Osteocyte (in vitro differentiated cells): ENCODE measurements around the gene TMEM174. TPM values are rescaled to one million over a fixed set of nuclear protein-coding genes. Genes with fewer than 3 reads are reported as not detected.

Experiments
- DNase-seq: peaks from one replicate; pipeline ENCODE4 v3.0.0; 2021; ENCODE audit warnings: mixed read lengths; ENCODE audit not compliant: unreplicated experiment; ENCODE audit errors: extremely low spot score
- H3K27ac Mint-ChIP-seq: one replicate; pipeline ENCODE4 v1.8.0; 2021; ENCODE audit warnings: mild to moderate bottlenecking, mixed read lengths; ENCODE audit not compliant: unreplicated experiment
- H3K27me3 Mint-ChIP-seq: one replicate; pipeline ENCODE4 v1.8.0; 2021; ENCODE audit warnings: mixed read lengths; ENCODE audit not compliant: unreplicated experiment
- H3K36me3 Mint-ChIP-seq: one replicate; pipeline ENCODE4 v1.8.0; 2021; ENCODE audit warnings: mixed read lengths; ENCODE audit not compliant: unreplicated experiment
- H3K4me1 Mint-ChIP-seq: one replicate; pipeline ENCODE4 v1.8.0; 2021; ENCODE audit warnings: mixed read lengths; ENCODE audit not compliant: unreplicated experiment
- H3K4me3 Mint-ChIP-seq: one replicate; pipeline ENCODE4 v1.8.0; 2021; ENCODE audit warnings: mild to moderate bottlenecking, moderate library complexity, mixed read lengths; ENCODE audit not compliant: unreplicated experiment
- H3K9me3 Mint-ChIP-seq: one replicate; pipeline ENCODE4 v1.8.0; 2021; ENCODE audit warnings: mixed read lengths; ENCODE audit not compliant: unreplicated experiment
- long read RNA-seq: library from polyadenylated mRNA; unstranded; transcript quantifications from one replicate; pipeline ENCODE4 v2.0.0, GENCODE V29; 2021
- total RNA-seq: library from RNA; stranded (reverse); gene quantifications from 2 replicates; pipeline ENCODE4 v1.2.1, GENCODE V29; 2021
- TF ChIP-seq, protein P1 (sequence below): fragments of 200-600 bp; sonication (generic); IDR thresholded peaks from 2 replicates; pipeline ENCODE4 v1.5.0; 2021; ENCODE audit warnings: antibody characterized with exemption, mild to moderate bottlenecking, moderate library complexity

The TMEM174 gene, protein sequence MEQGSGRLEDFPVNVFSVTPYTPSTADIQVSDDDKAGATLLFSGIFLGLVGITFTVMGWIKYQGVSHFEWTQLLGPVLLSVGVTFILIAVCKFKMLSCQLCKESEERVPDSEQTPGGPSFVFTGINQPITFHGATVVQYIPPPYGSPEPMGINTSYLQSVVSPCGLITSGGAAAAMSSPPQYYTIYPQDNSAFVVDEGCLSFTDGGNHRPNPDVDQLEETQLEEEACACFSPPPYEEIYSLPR
- not detected in 2 replicates for total RNA-seq
- long read RNA-seq: 0 reads

DNA sequence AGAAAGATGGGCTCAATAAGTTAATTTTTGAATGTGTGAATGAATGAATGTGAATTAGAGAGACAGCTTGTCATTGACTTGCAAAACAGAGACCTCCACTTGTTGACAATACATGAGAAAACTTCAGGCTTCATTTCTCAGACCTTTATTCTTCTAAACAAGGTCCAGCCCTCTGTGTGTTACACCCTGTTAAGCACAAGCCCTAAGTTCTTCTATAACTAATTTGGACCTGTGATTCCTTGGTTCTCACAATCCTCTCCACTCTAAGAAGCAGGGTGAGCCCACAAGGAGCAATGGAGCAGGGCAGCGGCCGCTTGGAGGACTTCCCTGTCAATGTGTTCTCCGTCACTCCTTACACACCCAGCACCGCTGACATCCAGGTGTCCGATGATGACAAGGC lies at the start of gene TMEM174:
TMEM174 (plus strand) TSS at position 243 of the 400 bp plus-strand sequence; CDS start at position 294, 51 bp downstream.
- H3K4me1 Mint-ChIP-seq: peaks cover 25% of the 10 kb centered on the region
- H3K36me3 Mint-ChIP-seq: peaks cover 4% of the 10 kb centered on the region
- DNase-seq: no peak
- H3K27me3 Mint-ChIP-seq: no peaks in the 10 kb centered on the region
- no peak within 1 kb of the TSS for H3K27ac Mint-ChIP-seq
- H3K4me3 Mint-ChIP-seq: no peak within 1 kb of the TSS
- TF ChIP-seq, protein P1, sequence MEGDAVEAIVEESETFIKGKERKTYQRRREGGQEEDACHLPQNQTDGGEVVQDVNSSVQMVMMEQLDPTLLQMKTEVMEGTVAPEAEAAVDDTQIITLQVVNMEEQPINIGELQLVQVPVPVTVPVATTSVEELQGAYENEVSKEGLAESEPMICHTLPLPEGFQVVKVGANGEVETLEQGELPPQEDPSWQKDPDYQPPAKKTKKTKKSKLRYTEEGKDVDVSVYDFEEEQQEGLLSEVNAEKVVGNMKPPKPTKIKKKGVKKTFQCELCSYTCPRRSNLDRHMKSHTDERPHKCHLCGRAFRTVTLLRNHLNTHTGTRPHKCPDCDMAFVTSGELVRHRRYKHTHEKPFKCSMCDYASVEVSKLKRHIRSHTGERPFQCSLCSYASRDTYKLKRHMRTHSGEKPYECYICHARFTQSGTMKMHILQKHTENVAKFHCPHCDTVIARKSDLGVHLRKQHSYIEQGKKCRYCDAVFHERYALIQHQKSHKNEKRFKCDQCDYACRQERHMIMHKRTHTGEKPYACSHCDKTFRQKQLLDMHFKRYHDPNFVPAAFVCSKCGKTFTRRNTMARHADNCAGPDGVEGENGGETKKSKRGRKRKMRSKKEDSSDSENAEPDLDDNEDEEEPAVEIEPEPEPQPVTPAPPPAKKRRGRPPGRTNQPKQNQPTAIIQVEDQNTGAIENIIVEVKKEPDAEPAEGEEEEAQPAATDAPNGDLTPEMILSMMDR: no peak
- peaks cover 6% of the 10 kb centered on the region for H3K9me3 Mint-ChIP-seq

DNA sequence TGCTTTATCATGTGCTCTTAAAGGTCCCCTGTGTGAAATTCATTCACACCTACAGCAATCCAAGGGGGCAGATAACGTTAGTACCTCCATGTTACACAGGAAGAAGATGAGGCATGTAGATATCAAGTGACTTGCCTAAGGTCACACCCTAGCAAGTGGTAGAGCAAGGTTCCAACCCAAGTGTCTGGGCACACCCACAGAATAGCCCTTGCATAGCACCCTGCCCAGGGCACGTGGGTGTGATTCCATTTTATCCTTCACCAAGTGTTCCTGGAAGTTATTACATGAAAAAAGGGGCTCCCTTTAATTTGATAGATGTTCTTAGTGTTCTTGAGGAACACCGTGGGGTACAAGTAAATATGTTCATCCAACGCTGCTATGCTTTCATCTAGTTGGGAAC lies 47.7 kb upstream of the TMEM174 start:
- H3K27ac Mint-ChIP-seq: no peak overlapping the region
- H3K27me3 Mint-ChIP-seq: no peaks in the 10 kb centered on the region
- peaks cover 52% of the 10 kb centered on the region for H3K36me3 Mint-ChIP-seq
- TF ChIP-seq, protein P1: no peak
- no peak overlapping the region for H3K4me3 Mint-ChIP-seq
- peak; percentile 36 for DNase-seq
- no peaks in the 10 kb centered on the region for H3K9me3 Mint-ChIP-seq
- peaks cover 45% of the 10 kb centered on the region for H3K4me1 Mint-ChIP-seq

DNA sequence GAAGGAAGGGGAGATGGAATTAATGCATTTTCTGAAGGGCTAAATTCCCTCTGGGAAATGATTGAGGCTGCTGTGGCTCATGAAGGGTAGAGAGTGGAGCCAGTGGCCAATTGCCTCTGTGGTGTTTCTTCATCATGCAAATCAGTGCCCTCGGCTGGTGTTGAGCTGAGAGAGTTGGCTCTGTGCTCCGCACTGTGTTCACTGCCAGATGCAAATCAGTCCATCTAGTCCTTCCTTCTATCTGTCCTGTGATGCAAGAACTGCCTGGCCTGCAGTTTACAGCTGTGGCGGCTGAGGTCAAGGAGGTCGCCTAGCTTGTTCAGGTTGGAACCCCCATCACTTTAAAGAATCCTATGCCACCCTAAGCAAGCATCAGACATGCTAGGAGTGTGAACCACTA lies 46.6 kb upstream of the TMEM174 start:
- H3K27me3 Mint-ChIP-seq: no peaks in the 10 kb centered on the region
- TF ChIP-seq, protein P1: no peak
- peak; percentile 49 for DNase-seq
- H3K36me3 Mint-ChIP-seq: peaks cover 59% of the 10 kb centered on the region
- no peaks in the 10 kb centered on the region for H3K9me3 Mint-ChIP-seq
- no peak overlapping the region for H3K4me3 Mint-ChIP-seq
- H3K27ac Mint-ChIP-seq: no peak overlapping the region
- H3K4me1 Mint-ChIP-seq: peaks cover 38% of the 10 kb centered on the region

DNA sequence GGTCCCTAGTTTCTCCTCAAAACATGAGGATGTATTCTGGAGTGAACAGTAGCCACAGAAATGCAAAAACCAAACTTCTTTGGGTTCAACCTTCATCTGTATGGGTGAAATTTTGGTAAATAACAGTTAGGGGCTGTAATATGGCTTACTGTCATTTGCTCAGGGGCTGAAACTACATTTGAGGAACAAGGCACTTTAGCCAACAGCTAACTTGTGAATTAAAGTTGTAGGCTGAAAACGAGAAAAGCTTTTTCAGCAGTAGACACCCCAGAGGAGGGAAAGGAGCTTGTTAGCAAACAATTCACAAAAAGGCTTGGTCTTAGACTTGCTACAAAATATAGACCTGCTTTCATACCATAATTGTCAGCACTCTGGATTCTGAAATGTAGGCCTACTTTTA lies 46.0 kb upstream of the TMEM174 start:
- DNase-seq: no peak
- H3K4me3 Mint-ChIP-seq: no peak overlapping the region
- no peak overlapping the region for H3K27ac Mint-ChIP-seq
- no peaks in the 10 kb centered on the region for H3K9me3 Mint-ChIP-seq
- H3K36me3 Mint-ChIP-seq: peaks cover 61% of the 10 kb centered on the region
- peaks cover 32% of the 10 kb centered on the region for H3K4me1 Mint-ChIP-seq
- TF ChIP-seq, protein P1: no peak
- no peaks in the 10 kb centered on the region for H3K27me3 Mint-ChIP-seq

DNA sequence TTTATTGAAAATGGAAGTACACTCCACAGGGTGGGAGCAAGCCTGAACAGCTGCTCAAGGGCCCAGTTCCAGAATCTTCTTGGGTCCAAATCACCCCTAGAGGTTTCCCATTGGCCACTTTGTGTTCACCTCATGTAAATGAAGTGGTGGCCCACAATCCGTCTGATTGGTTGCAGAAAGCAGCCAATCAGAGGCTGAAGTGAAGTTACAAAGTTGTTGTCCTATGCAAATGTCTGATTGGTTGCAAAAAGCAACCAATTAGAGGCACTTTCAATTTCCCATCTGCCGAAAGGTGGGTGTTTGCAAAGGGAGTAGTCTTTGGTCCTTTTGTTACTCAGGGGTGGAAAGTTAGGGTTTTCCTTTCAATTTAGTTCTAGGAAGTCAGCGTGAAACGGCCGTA lies 43.9 kb upstream of the TMEM174 start:
- H3K27ac Mint-ChIP-seq: no peak overlapping the region
- no peak overlapping the region for H3K4me3 Mint-ChIP-seq
- no peaks in the 10 kb centered on the region for H3K9me3 Mint-ChIP-seq
- no peaks in the 10 kb centered on the region for H3K27me3 Mint-ChIP-seq
- peak; percentile 6 for DNase-seq
- TF ChIP-seq, protein P1: no peak
- H3K36me3 Mint-ChIP-seq: peaks cover 51% of the 10 kb centered on the region
- H3K4me1 Mint-ChIP-seq: peaks cover 14% of the 10 kb centered on the region
